ENCODE measurements around the gene TRIM27. TPM values are rescaled to one million over a fixed set of nuclear protein-coding genes. Genes with fewer than 3 reads are reported as not detected.

The TRIM27 gene
- total RNA-seq, 1 donor from 2014 or later = 91.8 TPM

- peaks cover 3% of the 10 kb centered on the region for H3K9me3 Mint-ChIP-seq (ENCODE audit: low read depth)
- no peak overlapping the region for H3K27ac Mint-ChIP-seq
- no peaks in the 10 kb centered on the region for H3K36me3 Mint-ChIP-seq (ENCODE audit: insufficient read depth)
- no peaks in the 10 kb centered on the region for H3K27me3 Mint-ChIP-seq
- no peak overlapping the region for H3K4me3 Mint-ChIP-seq (ENCODE audit: low read depth)
- H3K4me1 Mint-ChIP-seq (ENCODE audit: low read depth) = peaks cover 11% of the 10 kb centered on the region
- TF ChIP-seq CTCF (IDR thresholded peaks at IDR 0.05; ENCODE audit: unreplicated experiment) = no peak
- DNase-seq (ENCODE audit: low spot score, unreplicated experiment) = no peak
Measured at GRCh38 chr6:28948782-28949486, 25.1 kb upstream of the TRIM27 start.

- peak overlapping the region; percentile 31 for H3K27ac Mint-ChIP-seq
- H3K27me3 Mint-ChIP-seq = no peaks in the 10 kb centered on the region
- TF ChIP-seq CTCF (IDR thresholded peaks at IDR 0.05; ENCODE audit: unreplicated experiment) = no peak
- H3K4me3 Mint-ChIP-seq (ENCODE audit: low read depth) = no peak overlapping the region
- no peaks in the 10 kb centered on the region for H3K36me3 Mint-ChIP-seq (ENCODE audit: insufficient read depth)
- peaks cover 10% of the 10 kb centered on the region for H3K4me1 Mint-ChIP-seq (ENCODE audit: low read depth)
- no peak for DNase-seq (ENCODE audit: low spot score, unreplicated experiment)
- peaks cover 3% of the 10 kb centered on the region for H3K9me3 Mint-ChIP-seq (ENCODE audit: low read depth)
Measured at GRCh38 chr6:28947831-28948270, 24.1 kb upstream of the TRIM27 start.

- no peaks in the 10 kb centered on the region for H3K36me3 Mint-ChIP-seq (ENCODE audit: insufficient read depth)
- no peak for TF ChIP-seq CTCF (IDR thresholded peaks at IDR 0.05; ENCODE audit: unreplicated experiment)
- no peak for DNase-seq (ENCODE audit: low spot score, unreplicated experiment)
- no peaks in the 10 kb centered on the region for H3K27me3 Mint-ChIP-seq
- H3K27ac Mint-ChIP-seq = peak overlapping the region; percentile 31
- H3K4me1 Mint-ChIP-seq (ENCODE audit: low read depth) = peaks cover 11% of the 10 kb centered on the region
- H3K9me3 Mint-ChIP-seq (ENCODE audit: low read depth) = peaks cover 3% of the 10 kb centered on the region
- no peak overlapping the region for H3K4me3 Mint-ChIP-seq (ENCODE audit: low read depth)
Measured at GRCh38 chr6:28947067-28947765, 23.4 kb upstream of the TRIM27 start.

- peak overlapping the region; percentile 98 for H3K27ac Mint-ChIP-seq
- TF ChIP-seq CTCF (IDR thresholded peaks at IDR 0.05; ENCODE audit: unreplicated experiment) = no peak
Measured at GRCh38 chr6:28945349-28945748, 21.6 kb upstream of the TRIM27 start.

GRCh38 chr6:28944412-28944865 lies 20.7 kb upstream of the TRIM27 start:
- H3K4me1 Mint-ChIP-seq (ENCODE audit: low read depth) = peaks cover 17% of the 10 kb centered on the region
- H3K4me3 Mint-ChIP-seq (ENCODE audit: low read depth) = peak overlapping the region; percentile 75
- peaks cover 2% of the 10 kb centered on the region for H3K9me3 Mint-ChIP-seq (ENCODE audit: low read depth)
- H3K27ac Mint-ChIP-seq = peak overlapping the region; percentile 98
- TF ChIP-seq CTCF (IDR thresholded peaks at IDR 0.05; ENCODE audit: unreplicated experiment) = no peak
- DNase-seq (ENCODE audit: low spot score, unreplicated experiment) = peak; percentile 36
- H3K36me3 Mint-ChIP-seq (ENCODE audit: insufficient read depth) = no peaks in the 10 kb centered on the region
- no peaks in the 10 kb centered on the region for H3K27me3 Mint-ChIP-seq

More at GRCh38 chr6:28945349-28945748, 21.6 kb upstream of the TRIM27 start:
- H3K27me3 Mint-ChIP-seq = no peaks in the 10 kb centered on the region
- no peaks in the 10 kb centered on the region for H3K36me3 Mint-ChIP-seq (ENCODE audit: insufficient read depth)
- H3K4me1 Mint-ChIP-seq (ENCODE audit: low read depth) = peaks cover 15% of the 10 kb centered on the region
- H3K9me3 Mint-ChIP-seq (ENCODE audit: low read depth) = peaks cover 3% of the 10 kb centered on the region
- DNase-seq (ENCODE audit: low spot score, unreplicated experiment) = no peak
- no peak overlapping the region for H3K4me3 Mint-ChIP-seq (ENCODE audit: low read depth)
